HG03175 (cell line): ENCODE data around the gene C2CD2.
"Not testable (repeated sequence)": the region's sequence is repeated elsewhere in the genome, so short reads cannot be mapped to it uniquely, and the experiment has no call there.

Experiments used
- ATAC-seq: cut with Tn5 transposase; IDR thresholded peaks from one replicate; pipeline ENCODE4 v1.9.1; 2021; ENCODE audit warnings: mild to moderate bottlenecking, moderate library complexity; ENCODE audit not compliant: unreplicated experiment

The C2CD2 gene

DNA sequence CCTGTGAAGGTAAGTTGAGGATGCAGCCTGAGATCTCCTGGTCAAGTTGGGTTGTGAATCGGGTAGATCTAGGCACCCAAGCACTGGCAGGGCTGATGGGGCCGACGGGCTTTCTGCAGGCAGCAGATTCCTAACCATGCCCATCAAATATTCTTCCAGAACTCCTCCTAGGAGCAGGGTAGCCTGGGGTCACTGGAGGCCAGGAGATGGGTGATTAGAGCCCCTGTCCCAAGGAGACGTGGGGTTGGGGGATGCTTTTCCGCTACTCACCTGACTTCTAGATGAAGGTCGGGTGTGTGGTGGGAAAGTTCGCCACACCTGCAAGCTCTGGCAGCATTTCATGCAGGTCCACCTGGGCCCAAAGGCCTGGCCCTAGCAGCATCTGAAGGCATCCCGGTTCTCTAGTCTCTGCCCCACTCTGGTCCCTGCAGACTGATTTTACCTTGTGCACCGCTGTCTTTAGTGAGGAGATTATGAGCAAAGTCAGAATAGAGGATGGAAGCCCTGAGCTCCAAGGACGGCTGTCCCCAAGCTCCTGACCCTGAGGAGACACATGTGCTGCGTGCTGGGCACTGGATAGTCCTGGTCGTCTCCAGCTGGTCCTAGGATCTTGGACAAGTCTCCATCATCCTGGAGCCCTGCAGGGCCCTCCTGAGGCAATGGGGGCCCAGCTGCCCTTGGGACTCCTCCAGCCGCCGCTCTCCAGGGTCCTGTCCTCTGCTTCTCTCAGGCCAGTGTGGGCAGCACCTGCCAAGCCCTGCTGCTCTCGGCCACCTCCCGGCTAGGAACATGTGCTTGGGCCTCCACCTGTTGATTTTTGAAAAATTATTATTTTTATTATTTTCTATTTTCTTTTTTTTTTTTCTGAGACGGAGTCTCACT is 21.8 kb upstream of the C2CD2 start:
- ATAC-seq: no peak

DNA sequence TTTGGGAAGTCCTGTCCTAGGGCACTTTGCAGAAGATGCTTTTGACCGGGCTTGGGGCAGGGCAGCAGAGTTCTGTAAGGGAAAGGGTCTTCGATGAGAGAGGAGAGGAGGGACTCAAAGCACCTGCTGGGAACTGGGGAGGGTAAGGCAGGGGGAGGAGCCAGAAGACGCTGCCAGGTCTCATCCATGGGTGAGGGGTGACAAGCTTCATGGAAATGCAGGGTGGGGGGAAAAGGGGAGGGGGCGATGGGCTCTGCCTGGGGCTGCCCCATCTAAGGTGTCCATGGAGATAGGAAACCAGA is 20.9 kb upstream of the C2CD2 start:
- ATAC-seq: no peak

DNA sequence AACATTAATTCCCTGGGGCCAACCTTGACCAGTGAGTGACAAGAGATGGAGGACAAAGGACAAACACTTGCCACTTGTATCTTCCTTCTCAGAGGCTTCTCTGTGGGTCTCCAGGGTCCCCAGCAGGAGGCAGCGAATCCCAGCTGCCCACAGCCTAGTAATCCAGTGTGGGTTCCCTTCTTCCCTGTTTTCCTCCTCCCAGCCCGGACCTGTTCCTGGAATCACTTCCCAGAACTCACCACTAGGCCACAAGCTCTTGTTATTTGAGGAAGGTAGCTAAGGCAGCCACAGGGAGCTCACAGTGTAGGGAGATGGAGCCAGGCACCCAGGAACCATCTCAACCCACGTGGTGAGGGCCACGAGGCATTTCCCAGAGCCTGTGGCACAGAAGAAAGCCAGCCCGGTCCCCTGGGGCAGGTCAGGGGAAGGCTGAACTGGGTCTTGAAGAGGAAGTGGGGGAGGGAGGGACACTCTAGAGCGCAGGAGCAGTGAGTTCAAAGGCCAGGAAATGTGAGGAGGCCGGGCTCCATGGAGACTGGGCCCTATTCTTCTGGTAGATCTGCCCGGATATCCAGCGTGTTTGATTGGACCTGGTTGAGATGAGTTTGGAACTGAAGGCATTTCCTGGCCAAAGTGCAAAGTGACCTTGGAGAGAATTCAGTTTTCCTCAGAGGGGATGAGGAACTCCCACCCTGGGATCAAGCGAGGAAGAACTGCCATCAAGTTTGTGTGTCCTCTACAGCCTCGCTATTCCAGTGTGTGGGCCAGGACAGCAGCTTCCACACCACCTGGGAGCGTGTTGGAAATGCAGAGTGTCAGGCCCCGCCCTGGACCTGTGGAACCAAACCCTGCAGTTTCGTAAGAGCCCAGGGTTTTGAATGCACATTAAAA is 20.3 kb upstream of the C2CD2 start:
- no peak for ATAC-seq

DNA sequence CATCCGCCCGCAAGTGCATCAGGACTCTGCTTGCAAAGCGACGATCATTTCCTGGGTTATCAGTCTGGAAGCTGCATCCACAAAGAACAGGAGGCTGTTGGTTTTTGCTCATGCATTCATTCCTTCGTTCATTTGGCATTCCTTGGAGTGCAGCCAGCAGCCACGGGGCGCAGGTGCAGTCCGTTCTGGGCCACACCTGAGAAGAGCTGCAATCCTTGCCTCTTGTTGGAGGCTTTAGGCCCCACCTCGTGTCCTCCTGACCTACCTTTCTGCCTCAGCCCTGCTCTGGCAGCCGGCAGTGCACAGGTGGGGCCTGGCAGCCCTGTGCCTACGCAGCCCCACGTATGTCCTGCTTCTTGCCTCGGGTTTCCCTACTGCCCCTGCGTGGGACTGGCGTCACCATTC is 19.6 kb upstream of the C2CD2 start:
- no peak for ATAC-seq

DNA sequence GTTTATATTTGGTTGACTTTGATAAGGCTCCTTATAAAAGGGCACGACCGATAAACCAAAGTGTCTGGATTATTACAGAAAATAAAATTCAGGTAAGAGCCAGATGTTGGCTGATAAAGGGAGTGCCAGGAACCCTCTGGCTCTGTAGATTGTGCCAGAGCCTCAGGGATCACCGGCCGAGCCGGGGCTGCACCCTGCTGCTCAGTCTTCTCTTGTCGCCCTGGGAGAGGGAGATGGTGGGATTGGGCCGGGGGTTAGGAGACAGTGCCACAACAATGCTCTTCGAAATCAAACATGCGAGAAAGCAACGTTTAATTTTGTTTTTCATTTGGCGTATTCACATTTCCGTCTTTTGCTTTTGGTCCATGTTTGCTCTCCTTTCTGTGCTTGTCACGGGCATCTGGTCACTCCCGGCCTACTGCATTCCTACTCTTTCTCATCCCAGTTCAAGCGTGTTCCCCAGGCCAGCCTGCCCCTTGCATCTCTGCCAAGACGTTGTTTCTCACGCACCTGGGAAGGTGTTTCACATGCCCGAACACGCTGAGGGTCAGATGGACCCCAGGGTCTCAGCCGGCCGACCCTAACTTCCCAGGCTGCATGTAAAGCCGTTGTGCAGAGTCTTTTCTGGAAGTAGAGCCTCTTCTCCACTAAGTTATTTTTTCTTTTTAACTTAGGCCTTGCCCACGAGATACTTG is 18.8 kb upstream of the C2CD2 start:
- no peak for ATAC-seq

DNA sequence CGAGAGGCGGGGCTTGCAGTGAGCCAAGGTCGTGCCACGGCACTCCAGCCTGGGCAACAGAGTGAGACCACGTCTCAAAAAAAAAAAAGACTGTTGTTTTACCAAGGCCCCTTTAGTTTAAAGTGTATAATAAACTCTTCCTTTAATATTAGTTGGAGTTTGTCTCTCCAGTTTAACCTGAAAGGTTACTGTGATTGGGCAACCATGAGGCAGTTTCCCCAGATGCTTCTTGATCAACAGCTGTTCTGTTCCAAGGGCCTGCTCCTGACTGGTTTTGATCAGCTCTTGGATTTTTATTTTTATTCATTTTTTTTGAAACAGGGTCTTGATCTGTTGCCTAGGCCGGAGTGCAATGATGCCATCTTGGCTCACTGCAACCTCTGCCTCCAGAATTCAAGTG is 18.1 kb upstream of the C2CD2 start:
- ATAC-seq: no peak

DNA sequence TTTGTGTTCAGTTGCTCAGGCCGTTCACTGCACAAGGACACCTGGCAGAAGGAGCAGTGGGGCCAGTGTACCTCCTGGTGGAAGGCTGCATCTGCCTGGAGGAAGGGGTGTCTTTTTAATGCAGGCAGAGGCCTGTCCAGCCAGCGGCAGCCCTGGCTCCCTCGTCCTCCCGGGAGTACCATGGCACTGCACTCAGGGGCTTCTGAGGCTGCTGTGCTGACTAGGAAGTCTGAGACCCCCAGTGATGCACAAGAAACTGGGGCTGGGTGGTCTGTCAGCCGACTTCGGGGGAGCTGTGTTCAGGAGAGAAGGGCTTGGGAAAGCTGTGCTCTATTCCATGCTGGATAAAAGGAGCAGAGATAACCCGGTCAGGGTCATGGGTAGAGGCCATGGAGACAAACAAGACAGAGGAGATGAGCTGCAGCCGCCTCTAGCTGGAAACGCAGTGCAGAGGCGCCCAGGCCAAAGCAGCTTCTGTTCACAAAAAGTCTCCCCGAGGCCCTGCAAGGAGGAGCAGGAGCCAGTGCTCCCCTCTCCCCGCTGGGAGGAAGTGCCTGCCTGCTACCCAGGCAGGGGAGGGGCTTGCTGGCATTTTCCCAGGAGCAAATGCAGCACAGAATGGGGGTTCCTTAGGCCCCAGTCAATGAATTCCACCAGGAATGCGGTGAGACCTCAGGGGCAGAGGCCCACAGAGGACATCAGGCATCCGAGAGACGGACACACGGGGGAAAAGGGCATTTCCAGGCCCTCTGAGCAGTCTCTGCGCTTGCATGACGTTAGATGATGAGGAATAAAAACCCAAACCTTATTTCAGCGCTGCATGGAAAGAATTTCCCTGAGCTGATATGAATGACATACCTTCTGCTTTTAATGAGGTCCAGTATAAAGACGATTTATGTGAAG is 17.2 kb upstream of the C2CD2 start:
- no peak for ATAC-seq

DNA sequence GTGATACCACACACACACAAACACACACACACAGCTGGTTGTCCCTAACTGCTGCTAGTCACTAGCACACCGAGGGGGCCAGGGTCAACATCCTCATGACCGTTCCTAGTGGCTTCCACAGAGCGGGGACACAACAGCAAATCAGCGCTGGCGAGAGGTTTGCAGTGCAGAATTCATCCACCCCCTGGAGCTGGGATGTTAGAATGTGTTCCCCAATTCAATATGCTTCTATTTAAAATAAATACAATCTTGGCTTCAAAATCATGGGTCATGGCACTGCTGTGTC is 16.2 kb upstream of the C2CD2 start:
- no peak for ATAC-seq

DNA sequence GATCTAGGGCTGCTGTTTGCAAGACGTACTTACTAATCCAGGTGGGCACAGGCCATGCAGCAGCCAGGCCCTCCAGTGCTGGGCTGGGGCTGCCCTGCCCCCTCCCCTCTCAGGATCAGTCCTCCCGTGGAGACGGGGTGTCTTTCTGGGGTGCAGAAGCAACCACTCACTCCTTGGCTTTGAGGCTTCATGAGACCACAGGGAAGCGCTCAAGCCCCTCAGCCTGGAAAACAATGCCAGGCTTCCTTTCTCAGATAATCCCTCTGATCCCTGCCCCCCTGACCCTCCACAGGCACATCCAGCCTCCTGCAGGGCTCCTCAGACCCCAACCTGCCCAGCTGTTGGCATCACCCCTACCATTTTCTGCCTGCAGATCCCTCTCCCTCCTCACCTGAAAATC is 13.9 kb upstream of the C2CD2 start:
- ATAC-seq: no peak

DNA sequence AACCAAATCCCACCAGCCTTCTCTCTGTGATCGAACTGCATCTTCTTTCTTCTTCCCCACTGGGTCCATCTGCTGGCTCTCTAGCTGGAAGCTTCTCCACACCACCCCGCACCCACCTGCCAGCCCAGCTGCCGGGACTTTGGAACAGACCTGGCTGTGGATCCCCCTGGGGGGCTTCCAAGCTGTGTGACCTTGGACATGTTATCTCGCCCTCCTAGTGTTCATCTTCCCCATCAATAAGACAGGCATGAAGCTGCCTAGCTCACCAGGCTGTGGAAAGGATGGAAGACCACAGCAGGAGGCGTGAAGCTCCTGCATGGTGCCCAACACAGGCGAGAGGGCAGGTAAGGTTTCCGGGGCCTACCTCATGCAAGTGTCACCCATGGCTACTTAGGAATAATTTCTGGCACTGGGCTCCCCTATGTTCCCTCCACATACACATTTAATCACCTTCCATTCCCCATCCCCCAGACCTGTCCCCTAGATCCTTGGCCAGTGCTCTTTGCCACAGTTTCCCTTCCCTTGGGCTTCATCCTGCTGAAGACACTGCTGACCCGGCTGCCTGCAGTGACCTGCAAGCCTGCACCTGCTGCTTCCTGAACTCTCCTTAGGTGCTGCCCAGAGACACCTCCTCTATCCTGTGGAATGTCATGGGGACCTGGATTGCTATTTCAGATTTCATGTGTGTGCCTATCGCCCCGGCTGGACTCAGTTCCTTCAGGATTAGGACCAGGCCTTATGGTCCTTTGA is 13.2 kb upstream of the C2CD2 start:
- ATAC-seq: no peak

DNA sequence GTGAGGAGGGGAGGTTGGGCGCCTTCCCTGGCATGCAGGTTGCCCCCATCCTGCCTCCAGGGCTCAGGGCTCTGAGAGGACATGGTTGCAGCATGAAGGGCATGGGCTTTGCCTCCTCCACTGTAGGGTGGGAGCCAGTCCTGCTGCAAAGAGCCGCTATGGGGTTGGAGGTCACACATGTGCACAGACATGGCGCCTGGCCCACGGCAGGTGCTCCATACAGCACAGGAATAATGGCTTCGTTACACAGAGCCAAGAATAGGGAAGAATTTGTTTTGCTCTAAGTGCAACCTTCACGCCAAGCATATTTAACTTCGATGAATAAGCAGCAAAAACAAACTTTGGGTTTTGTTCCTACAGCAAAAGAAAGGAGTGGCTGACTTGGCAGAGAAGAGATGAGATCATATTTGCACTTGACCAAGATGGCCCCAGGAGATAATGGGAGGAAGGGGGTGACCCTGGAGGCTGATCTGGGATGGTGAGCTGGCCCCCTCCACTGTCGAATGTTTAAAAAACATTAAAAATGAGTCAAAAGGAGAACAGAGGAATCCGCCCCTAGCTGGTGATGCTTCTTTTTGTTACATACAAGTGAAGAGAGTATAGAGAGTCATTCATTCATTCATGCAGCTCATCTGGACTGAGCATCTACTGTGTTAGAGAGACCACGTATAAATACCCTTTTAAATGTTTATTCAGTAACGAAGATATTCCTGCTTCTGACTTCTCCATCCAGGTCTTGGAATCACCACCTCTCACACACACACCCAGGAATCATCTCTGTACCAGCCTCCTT is 12.4 kb upstream of the C2CD2 start:
- no peak for ATAC-seq

DNA sequence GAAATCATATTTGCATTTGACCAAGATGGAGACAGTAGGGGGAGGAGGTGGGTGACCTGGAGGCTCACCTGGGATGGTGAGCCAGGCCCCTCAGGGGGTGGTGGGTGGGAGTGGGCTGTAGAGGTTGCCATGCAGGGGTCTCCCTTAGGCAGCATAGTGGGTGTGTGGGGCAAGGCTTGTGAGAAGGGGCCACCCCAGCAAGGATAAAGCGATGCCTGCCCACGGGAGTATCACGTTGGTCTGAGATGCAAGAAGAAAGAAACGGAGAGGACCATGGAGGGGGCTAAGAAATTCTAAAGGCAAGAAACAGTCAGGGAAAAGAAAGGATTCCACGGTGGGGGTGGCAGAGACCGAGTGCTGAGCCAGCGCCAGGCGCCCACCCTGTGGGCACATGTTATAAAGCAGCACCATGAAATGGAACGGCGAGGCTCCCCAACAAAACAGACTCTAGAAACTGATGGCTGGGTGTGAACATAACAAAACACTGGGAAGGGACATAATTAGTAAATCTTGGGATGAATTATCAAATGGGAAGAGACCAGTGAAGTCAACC is 11.7 kb upstream of the C2CD2 start:
- no peak for ATAC-seq

DNA sequence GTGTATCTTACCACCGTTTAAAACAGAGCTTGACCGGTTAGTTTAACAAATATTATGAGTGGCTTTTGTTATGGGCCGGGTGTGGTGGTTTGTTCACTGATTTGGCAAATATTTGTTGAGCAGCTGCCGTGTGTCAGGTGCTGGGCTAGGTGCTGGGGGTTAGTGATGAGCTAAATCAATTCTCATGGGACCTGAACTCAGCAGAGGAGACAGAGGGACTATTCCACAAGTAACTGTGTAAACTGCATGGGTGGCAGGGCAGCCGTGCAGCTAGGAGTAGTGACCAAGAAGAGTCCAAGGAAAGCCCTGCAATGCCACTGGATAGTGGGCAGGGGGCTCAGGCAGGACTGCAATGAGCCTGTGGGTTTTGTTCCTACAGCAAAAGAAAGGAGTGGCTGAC is 11.2 kb upstream of the C2CD2 start:
- ATAC-seq: no peak

DNA sequence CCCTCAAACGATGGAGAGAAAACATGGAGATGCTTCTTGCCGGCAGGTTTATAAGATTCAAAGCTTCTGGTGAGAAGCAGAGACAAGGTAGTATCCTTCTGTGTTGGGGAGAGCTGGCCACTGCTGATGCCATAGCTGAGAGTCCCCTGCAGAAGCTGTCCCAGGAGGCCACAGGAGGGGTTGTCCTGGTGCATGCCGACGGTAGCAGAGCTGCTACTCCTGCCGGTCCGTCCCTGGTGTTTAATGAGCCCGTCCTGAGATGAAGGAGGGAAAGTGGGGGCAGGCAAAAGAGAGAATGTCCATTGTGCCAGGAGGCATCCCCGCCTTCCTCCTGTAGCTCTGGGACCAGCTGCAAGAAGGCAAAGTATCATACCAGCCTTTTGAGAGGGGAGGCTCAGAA is 10.4 kb upstream of the C2CD2 start:
- ATAC-seq: no peak

DNA sequence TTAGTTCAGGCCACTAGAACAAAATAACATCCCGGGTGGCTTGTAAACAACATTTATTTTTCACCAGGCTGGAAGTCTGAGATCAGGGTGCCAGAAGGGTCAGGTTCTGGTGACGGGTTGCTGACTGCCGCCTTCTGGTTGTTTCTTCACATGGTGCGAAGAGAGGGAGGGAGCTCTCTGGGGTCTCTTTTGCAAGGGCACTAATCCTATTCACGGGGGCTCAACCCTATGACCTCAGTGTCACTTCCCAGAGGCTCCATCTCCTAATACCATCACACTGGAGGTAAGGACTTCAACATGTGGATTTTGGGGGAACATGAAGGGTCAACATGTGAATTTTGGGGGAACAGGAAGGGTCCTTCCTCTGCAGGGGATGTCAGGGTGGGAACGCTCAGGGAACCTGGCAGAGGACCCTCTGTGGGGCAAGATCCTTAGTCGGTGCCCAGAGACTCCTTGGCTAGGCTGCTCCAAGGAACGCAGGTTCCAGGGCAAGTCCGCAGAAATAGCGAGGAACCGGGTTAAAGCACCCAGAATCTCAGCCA is 8.7 kb upstream of the C2CD2 start:
- ATAC-seq: no peak

DNA sequence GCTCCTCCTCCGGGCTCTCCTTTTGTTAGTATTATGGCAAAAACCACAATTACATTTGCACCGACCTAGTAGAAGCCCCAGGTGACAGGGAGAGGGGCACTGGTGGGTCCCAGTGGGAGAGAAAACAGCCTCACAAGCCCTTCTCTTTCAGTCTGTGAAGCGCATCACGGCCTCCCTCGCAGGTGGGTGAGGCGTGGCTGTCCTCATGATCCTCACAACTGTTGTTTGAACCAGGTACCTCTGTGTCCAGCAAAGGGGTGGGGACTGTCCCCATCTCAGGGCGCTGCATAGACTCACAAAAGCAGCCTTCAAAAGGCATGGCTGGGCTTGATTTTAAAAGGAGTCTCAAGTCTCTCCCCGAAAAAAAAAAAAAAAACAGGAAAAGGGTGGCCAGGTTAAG is 7.9 kb upstream of the C2CD2 start:
- ATAC-seq: no peak

DNA sequence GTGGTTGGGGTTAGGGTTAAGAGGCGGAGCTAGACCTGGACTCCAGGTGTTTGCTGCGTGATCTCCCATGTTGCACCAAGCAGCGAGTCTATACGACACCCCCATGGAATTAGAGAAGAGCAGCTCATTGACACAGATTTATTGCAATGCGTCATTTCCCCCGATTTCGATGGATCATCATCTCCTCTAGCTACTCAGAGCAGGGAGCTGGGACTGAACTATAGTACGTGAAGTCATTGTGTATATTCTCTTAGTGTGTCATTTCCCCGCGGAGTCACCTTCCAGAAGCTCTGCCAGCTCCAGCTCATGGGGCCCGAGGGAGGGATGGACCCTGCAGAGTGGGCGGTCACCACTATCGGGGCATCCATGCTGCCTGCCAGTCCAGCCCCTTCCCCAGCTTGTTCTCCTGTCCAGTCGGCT is 7.5 kb upstream of the C2CD2 start:
- no peak for ATAC-seq

DNA sequence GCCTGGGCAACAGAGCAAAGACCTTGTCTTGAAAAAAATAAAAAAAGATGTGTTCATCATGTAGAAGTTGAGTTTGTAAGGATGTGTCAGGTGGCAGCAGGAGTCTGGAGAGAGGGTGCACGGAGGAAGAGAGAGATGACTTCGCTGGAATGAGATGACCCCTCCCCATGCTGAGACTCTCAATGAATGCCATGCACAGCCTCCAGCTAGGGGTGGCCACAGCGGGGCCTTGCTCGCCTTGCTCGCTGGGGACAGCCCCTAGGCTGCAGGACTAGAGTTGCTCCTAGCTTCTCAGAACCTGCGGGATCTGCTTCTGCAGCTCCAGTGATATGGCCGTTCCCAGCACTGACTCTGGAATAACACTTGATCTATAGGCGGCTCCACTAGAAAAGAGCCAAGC is 6.6 kb upstream of the C2CD2 start:
- no peak for ATAC-seq

DNA sequence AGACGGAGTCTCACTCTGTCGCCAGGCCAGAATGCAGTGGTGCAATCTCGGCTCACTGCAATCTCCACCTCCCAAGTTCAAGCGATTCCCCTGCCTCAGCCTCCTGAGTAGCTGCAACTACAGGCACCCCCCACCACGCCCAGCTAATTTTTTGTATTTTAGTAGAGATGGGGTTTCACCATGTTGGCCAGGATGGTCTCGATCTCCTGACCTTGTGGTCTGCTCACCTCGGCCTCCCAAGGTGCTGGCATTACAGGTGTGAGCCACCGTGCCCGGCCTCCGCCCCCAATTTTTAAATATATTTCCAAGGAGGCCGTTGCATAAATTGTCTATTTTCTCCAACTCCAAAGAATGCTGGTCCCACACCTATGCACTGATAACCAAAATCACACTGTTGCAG is 5.9 kb upstream of the C2CD2 start:
- not testable (repeated sequence) for ATAC-seq
